ENCODE data around the gene MARK3.

Gene MARK3

DNA sequence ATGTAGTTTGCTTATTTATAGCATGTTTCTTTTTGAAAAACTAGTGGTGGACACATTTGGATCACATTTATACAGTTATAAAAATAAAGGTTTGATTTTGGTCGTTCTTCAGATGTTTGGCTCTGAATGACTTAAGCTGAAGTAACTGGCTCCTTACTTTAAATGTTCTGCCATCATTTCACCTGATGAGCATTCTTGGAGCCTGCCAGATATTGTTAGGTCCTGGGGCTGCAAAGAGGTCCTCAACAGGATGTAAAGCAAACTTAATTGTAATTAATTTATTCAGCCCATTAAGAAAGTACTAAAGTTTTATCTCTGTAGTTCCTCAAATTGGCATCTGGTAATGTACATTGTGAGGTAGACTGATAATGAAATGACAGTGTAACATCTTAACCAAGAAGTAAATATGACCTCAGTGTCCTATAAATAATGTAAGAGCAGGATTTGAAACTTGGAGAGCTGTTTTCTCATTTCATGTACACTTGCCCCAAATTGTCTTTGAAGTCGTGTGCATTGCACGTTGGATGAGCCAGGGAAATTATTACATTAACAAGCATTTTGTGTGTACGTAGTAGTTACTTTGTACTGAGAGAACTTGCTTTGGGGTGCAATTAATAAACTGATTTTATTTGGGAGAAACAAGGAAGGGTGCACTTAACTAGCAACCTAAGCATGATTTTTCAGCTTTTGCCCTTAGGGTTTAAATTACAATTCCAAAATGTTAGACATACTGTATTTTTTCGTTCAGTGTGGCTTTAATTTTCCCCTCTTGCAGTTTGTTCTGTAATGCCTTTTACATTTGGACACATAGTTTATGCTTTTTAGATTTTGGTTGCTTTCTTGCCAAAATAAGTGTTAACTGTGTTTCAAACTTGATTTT, 43.7 kb upstream of the MARK3 start:
- H3K36me3 ChIP-seq: peaks cover 86% of the 10 kb centered on the region
- no peaks in the 10 kb centered on the region for H3K27me3 ChIP-seq (ENCODE audit: insufficient read depth, low read depth, severe bottlenecking)
- no peaks in the 10 kb centered on the region for H3K9me3 ChIP-seq (ENCODE audit: severe bottlenecking)
- DNase-seq: no peak
- H3K4me3 ChIP-seq (ENCODE audit: low read depth, low read length): no peak overlapping the region
- no peak overlapping the region for H3K27ac ChIP-seq
- TF ChIP-seq, protein P1, sequence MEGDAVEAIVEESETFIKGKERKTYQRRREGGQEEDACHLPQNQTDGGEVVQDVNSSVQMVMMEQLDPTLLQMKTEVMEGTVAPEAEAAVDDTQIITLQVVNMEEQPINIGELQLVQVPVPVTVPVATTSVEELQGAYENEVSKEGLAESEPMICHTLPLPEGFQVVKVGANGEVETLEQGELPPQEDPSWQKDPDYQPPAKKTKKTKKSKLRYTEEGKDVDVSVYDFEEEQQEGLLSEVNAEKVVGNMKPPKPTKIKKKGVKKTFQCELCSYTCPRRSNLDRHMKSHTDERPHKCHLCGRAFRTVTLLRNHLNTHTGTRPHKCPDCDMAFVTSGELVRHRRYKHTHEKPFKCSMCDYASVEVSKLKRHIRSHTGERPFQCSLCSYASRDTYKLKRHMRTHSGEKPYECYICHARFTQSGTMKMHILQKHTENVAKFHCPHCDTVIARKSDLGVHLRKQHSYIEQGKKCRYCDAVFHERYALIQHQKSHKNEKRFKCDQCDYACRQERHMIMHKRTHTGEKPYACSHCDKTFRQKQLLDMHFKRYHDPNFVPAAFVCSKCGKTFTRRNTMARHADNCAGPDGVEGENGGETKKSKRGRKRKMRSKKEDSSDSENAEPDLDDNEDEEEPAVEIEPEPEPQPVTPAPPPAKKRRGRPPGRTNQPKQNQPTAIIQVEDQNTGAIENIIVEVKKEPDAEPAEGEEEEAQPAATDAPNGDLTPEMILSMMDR (IDR thresholded peaks at IDR 0.05; ENCODE audit: low read depth, low read length): no peak

DNA sequence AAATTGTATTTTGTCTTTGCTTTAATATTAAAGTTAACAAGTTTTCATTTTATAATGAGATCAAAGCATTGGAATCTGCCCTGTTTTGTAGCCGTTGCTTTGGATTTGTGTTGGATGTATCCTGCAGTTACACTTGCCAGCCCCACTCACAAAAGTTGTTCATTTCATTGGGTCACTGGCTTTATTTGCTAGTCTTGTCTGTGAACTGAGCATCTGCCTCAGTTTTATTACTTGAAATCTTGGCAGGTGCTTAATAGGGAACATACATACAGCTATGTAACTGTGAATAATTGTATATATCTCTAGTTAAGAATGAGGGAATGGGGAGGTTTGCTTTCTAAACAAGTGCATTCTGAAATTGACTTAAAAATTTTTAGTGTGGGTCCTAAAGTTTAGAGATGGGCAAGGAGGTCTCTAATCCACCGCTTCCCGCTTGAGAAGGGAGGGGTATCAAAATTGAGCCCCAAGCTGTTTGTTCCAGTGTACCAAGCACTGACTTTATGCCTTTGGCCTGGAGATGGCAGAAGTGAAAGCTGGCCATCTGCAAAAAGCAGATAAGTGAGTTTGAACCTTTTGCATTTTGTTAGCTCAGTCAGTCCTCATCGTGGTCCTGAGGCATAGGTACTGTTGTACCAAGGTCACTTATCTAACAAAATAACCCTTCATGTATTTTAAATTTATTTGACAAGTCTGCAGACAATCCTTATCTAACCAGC, 41.9 kb upstream of the MARK3 start:
- Histone ChIP-seq H3K36me3 (peaks cover 67% of the 10 kb centered on the region), H3K27ac (no peak overlapping the region), H3K27me3 (ENCODE audit: insufficient read depth, low read depth, severe bottlenecking) (no peaks in the 10 kb centered on the region), H3K9me3 (ENCODE audit: severe bottlenecking) (no peaks in the 10 kb centered on the region), H3K4me3 (ENCODE audit: low read depth, low read length) (no peak overlapping the region)
- DNase-seq: no peak
- TF ChIP-seq, protein P1 (IDR thresholded peaks at IDR 0.05; ENCODE audit: low read depth, low read length): no peak

DNA sequence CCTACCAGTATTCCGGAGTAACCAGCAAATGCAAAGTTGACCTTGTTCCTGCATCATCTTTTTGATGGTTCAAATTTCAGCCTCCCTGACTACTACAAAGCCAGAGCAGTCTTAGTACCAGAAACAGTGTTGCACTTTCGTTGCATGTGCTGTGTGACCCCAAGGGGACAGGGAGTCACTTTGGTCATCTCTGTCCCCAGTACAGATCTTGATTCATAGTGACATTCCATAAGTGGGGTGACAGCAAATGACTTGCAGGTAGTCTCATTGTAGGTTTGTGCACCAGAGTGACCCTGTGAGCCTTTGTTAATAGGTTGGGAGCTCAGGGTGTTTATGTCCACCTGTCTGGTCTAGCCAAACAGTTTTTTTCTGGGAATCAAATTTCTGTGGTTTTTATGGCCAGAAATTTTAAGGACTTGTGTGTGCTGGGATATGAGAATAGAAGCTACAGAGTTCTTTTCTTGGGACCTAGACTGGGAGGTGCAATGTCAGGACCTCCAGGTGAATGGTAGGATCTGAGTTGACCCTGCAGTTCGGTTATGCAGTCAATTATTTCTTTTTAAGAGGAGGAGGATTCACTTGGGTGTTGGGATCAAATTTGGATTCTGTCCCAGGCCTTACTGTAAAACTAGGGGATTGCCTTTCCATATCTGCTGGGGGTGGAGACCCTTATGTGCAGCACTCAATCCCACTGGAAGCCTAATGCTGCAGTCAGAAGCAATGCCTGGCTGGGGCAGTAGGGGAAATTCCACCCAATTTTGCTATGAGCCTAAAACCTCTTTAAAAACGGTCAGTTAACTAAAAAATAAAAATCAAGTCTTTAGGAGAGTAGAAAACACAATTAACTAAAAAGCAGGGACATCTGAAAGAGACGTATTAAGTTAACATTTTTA, 41.1 kb upstream of the MARK3 start:
- no peak for DNase-seq
- no peaks in the 10 kb centered on the region for H3K27me3 ChIP-seq (ENCODE audit: insufficient read depth, low read depth, severe bottlenecking)
- TF ChIP-seq, protein P1 (IDR thresholded peaks at IDR 0.05; ENCODE audit: low read depth, low read length): no peak
- H3K4me3 ChIP-seq (ENCODE audit: low read depth, low read length): no peak overlapping the region
- no peak overlapping the region for H3K27ac ChIP-seq
- no peaks in the 10 kb centered on the region for H3K9me3 ChIP-seq (ENCODE audit: severe bottlenecking)
- peaks cover 59% of the 10 kb centered on the region for H3K36me3 ChIP-seq

DNA sequence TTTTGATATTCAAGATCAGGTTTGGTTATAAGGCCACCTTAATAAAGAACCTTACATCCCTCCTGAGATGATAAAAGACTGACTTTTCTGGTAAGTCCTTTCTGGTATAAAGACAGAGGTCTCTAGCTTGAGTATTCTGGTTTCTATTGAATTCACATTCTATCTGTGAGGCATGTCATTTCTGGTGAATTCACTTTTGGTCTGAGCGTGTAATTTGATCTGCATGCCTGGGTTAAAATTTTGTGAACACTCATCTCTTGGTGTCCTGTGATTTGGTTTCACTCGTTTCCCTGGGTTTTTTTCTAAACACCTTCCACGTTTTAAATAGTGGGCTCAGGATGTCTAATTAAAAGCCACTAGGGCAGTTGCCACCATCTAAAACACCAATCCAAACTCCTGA, 38.9 kb upstream of the MARK3 start:
- no peak overlapping the region for H3K4me3 ChIP-seq (ENCODE audit: low read depth, low read length)
- DNase-seq: no peak
- no peaks in the 10 kb centered on the region for H3K9me3 ChIP-seq (ENCODE audit: severe bottlenecking)
- peaks cover 38% of the 10 kb centered on the region for H3K36me3 ChIP-seq
- H3K27me3 ChIP-seq (ENCODE audit: insufficient read depth, low read depth, severe bottlenecking): no peaks in the 10 kb centered on the region
- TF ChIP-seq, protein P1 (IDR thresholded peaks at IDR 0.05; ENCODE audit: low read depth, low read length): no peak
- H3K27ac ChIP-seq: no peak overlapping the region

DNA sequence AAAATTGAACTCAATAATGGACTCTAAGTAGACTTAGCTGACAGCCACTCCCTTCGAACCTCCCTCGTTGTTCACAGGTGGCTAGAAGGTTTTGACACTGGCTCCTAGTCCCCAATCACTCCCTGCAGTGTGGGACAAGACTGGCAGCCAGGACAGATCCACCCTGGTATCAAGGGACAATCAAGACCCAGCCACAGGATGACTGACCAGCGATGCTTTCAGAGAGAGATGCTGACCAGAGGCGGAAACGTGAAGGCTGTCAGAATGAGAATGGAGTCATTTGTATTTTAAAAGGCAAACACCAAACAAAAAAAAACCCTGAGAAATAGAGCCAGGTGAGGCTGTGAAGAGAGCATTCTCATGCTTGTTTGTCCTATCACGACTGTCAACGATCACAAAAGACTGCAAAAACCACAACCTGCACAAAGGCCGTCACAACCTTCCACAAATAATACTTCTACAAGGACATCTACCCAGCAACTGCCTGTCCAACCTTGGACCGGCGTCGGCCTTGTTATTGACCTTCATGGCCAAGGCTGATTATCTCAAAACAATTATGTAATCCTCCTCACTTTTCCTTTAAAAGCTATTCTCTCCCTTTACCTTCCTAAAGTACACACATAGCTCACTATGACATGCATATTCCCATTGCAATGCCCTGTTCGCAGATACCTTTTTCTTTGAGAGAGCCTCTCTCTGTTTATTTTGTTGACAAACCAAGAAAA, 38.0 kb upstream of the MARK3 start:
- H3K27ac ChIP-seq: no peak overlapping the region
- TF ChIP-seq, protein P1 (IDR thresholded peaks at IDR 0.05; ENCODE audit: low read depth, low read length): no peak

More for the DNA sequence above, 38.0 kb upstream of the MARK3 start:
- Histone ChIP-seq H3K36me3 (peaks cover 30% of the 10 kb centered on the region), H3K9me3 (ENCODE audit: severe bottlenecking) (no peaks in the 10 kb centered on the region), H3K27me3 (ENCODE audit: insufficient read depth, low read depth, severe bottlenecking) (no peaks in the 10 kb centered on the region), H3K4me3 (ENCODE audit: low read depth, low read length) (no peak overlapping the region)
- DNase-seq: no peak
